ENCODE data around the gene SYT7. TPM values are rescaled to one million over a fixed set of nuclear protein-coding genes. Genes with fewer than 3 reads are reported as not detected.

Gene SYT7
- total and polyA plus RNA-seq, 2 of the 8 experiments (the other 6 are each of a cell fraction or from before 2014, with no cell fraction given) = 9.6 to 10.5 TPM

DNA sequence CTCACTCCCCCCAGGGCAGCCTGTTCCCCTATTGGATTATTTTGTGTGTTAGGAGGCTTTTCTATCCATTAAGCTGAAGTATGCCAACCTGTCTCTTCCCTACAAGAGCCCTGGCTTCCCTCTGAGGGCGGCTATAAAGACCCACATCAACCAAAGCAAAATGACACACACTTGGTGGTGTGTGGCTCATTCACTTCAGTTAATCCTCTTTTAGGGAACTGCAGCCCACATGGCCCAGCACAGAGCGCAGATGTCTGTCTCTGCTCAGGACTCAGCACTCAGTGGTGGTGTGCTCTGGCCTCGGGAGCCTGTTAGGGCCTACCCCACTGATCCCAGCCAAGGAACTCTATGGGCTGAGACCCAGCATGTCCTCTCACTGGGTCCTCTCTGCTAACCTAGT lies 104.5 kb downstream of the SYT7 start (continued):
- TF ChIP-seq, protein P1, sequence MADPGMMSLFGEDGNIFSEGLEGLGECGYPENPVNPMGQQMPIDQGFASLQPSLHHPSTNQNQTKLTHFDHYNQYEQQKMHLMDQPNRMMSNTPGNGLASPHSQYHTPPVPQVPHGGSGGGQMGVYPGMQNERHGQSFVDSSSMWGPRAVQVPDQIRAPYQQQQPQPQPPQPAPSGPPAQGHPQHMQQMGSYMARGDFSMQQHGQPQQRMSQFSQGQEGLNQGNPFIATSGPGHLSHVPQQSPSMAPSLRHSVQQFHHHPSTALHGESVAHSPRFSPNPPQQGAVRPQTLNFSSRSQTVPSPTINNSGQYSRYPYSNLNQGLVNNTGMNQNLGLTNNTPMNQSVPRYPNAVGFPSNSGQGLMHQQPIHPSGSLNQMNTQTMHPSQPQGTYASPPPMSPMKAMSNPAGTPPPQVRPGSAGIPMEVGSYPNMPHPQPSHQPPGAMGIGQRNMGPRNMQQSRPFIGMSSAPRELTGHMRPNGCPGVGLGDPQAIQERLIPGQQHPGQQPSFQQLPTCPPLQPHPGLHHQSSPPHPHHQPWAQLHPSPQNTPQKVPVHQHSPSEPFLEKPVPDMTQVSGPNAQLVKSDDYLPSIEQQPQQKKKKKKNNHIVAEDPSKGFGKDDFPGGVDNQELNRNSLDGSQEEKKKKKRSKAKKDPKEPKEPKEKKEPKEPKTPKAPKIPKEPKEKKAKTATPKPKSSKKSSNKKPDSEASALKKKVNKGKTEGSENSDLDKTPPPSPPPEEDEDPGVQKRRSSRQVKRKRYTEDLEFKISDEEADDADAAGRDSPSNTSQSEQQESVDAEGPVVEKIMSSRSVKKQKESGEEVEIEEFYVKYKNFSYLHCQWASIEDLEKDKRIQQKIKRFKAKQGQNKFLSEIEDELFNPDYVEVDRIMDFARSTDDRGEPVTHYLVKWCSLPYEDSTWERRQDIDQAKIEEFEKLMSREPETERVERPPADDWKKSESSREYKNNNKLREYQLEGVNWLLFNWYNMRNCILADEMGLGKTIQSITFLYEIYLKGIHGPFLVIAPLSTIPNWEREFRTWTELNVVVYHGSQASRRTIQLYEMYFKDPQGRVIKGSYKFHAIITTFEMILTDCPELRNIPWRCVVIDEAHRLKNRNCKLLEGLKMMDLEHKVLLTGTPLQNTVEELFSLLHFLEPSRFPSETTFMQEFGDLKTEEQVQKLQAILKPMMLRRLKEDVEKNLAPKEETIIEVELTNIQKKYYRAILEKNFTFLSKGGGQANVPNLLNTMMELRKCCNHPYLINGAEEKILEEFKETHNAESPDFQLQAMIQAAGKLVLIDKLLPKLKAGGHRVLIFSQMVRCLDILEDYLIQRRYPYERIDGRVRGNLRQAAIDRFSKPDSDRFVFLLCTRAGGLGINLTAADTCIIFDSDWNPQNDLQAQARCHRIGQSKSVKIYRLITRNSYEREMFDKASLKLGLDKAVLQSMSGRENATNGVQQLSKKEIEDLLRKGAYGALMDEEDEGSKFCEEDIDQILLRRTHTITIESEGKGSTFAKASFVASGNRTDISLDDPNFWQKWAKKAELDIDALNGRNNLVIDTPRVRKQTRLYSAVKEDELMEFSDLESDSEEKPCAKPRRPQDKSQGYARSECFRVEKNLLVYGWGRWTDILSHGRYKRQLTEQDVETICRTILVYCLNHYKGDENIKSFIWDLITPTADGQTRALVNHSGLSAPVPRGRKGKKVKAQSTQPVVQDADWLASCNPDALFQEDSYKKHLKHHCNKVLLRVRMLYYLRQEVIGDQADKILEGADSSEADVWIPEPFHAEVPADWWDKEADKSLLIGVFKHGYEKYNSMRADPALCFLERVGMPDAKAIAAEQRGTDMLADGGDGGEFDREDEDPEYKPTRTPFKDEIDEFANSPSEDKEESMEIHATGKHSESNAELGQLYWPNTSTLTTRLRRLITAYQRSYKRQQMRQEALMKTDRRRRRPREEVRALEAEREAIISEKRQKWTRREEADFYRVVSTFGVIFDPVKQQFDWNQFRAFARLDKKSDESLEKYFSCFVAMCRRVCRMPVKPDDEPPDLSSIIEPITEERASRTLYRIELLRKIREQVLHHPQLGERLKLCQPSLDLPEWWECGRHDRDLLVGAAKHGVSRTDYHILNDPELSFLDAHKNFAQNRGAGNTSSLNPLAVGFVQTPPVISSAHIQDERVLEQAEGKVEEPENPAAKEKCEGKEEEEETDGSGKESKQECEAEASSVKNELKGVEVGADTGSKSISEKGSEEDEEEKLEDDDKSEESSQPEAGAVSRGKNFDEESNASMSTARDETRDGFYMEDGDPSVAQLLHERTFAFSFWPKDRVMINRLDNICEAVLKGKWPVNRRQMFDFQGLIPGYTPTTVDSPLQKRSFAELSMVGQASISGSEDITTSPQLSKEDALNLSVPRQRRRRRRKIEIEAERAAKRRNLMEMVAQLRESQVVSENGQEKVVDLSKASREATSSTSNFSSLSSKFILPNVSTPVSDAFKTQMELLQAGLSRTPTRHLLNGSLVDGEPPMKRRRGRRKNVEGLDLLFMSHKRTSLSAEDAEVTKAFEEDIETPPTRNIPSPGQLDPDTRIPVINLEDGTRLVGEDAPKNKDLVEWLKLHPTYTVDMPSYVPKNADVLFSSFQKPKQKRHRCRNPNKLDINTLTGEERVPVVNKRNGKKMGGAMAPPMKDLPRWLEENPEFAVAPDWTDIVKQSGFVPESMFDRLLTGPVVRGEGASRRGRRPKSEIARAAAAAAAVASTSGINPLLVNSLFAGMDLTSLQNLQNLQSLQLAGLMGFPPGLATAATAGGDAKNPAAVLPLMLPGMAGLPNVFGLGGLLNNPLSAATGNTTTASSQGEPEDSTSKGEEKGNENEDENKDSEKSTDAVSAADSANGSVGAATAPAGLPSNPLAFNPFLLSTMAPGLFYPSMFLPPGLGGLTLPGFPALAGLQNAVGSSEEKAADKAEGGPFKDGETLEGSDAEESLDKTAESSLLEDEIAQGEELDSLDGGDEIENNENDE (IDR thresholded peaks at IDR 0.05; ENCODE audit: insufficient replicate concordance, low read length) = no peak
- TF ChIP-seq E2F6 (IDR thresholded peaks at IDR 0.05) = no peak
- no peak for TF ChIP-seq TAF7 (optimal IDR thresholded peaks at IDR 0.05; ENCODE audit: borderline replicate concordance, low read depth, low read length)
- TF ChIP-seq FOSL1 (IDR thresholded peaks at IDR 0.05; ENCODE audit: insufficient read depth, low read depth, low read length) = no peak

Data from H1 (cell line).